GM13976 (cell line): Measurements from ENCODE around the gene CNOT3.

Experiments used
- DNase-seq: peaks from one replicate; pipeline ENCODE4 v3.0.0; 2012; ENCODE audit warnings: low spot score
- CTCF ChIP-seq: IDR thresholded peaks from 2 replicates; pipeline ENCODE4 v1.5.1; 2012; ENCODE audit warnings: borderline replicate concordance, mild to moderate bottlenecking; ENCODE audit not compliant: insufficient read depth; ENCODE audit errors: extremely low read depth, missing control alignments, control extremely low read depth
- in situ Hi-C: fragments of 300-500 bp; cut with MboI; formaldehyde crosslinking; loops from one replicate; pipeline ENCODE4 v1.12.0; 2022; ENCODE audit warnings: low sequenced_read_pairs, mixed read lengths, inconsistent platforms; ENCODE audit not compliant: unreplicated experiment

CNOT3 gene

GRCh38 chr19:54124393-54124792, 13.2 kb upstream of the CNOT3 start:
- TF ChIP-seq CTCF: no peak
- no peak for DNase-seq
- in situ Hi-C loops: no loop called here

- no peak for DNase-seq
- TF ChIP-seq CTCF: no peak
- in situ Hi-C loops: no loop called here
Observed at GRCh38 chr19:54125713-54126112, 11.8 kb upstream of the CNOT3 start.

GRCh38 chr19:54127688-54128440, 9.7 kb upstream of the CNOT3 start:
- in situ Hi-C loops: no loop called here
- TF ChIP-seq CTCF: no peak
- no peak for DNase-seq

GRCh38 chr19:54128441-54128725, 9.2 kb upstream of the CNOT3 start:
- in situ Hi-C loops: no loop called here
- TF ChIP-seq CTCF: no peak

DNA sequence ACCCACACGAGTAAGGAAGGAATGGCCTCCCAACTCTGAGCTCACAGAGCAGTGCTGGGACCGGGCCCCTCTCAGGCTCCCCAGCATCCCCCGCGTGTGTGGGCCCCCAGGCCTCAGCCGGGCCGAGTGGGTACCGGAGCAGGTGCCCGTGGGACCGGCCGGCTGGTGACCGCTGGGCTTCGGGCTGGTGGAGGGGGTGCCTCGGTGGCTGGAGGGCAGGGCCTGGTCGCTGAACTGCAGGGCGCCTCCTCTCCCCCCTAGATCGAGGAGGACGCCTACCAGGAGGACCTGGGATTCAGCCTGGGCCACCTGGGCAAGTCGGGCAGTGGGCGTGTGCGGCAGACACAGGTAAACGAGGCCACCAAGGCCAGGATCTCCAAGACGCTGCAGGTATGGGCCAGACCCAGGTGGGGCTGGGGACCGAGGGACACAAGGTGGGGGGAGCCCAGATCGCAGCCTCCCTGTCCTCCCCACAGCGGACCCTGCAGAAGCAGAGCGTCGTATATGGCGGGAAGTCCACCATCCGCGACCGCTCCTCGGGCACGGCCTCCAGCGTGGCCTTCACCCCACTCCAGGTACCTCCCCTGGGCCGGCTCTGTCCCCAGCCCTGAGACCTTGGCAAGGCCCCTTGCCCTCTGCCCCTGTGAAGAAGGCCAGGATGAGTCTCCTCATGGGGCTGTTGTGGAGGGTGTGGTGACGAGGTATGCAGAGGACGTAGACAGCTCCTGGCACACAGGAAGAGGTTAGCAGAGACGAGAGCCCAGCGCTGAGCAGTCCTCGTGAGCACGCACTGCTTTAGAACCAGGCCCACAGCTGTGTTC, 8.6 kb upstream of the CNOT3 start:
- TF ChIP-seq CTCF: no peak
- DNase-seq: no peak
- in situ Hi-C loops: no loop called here

More at GRCh38 chr19:54128441-54128725, 9.2 kb upstream of the CNOT3 start:
- no peak for DNase-seq

DNA sequence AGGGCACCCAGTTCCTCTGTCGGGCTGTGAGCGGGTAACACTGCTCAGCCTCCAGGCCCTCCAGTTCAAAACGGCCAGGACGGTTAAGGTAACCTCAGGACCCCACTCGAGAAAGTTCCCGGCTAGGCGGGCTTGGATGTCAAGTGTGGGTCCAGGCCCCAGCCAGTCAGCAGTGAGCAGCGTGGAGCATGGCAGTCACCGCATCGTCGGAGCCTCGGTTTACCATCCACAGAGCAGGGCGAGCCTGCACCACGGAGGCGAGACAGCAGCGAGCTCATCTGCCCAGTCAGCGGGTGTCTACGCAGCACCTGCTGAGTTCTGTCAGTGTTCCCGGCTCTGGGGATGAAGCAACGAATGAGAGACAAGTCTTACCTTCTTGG, 8.0 kb upstream of the CNOT3 start:
- DNase-seq: no peak
- no peak for TF ChIP-seq CTCF
- in situ Hi-C loops: no loop called here
